GM18519 (cell line): Measurements from ENCODE around the gene POU3F2.

Source experiments
- ATAC-seq: cut with Tn5 transposase; IDR thresholded peaks from one replicate; pipeline ENCODE4 v1.9.1; 2021; ENCODE audit warnings: mild to moderate bottlenecking, moderate library complexity; ENCODE audit not compliant: unreplicated experiment, low FRiP score

Gene POU3F2

DNA sequence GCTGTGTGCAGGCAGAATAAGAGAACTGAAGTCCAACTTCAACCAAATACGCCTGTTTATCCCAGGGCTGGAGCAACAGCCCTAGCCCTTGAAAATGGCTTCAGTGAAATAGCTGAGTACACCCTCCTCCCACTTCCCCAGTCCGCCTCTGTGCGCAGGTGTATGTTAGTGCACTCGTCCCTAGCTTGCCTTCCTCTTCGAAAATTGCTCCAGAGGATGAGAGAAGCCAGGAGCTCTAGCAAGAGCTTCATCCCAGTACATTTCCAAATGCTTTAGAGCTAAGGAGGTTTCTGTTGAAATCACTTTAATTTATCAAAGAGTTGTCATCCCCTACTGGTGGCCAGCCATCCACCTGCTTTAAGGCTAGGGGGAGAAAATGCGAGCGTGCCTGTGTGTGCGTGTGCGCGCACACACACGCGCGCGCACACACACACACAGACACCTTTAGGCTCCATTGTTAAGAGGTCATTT is 5.4 kb upstream of the POU3F2 start:
- ATAC-seq = no peak

DNA sequence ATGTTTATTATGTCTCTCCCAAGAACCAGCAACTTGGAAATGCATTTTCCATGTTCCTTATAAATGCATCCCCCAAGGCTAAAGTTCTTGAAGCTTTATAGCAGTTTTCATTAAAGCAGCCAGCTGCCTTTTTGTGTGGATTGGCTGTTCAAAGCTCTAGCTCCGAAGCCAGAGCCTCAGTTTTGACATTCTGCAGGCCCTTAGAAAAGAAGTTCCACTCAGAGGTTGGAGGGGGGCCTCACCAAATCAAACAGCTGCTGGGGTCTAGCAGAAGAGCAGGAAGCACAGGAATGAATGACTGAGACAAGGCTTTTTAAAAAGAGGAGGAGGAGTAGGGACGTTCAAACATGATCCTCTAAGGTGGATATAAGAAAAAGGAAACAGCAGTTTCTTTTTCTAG is 4.2 kb upstream of the POU3F2 start:
- no peak for ATAC-seq

DNA sequence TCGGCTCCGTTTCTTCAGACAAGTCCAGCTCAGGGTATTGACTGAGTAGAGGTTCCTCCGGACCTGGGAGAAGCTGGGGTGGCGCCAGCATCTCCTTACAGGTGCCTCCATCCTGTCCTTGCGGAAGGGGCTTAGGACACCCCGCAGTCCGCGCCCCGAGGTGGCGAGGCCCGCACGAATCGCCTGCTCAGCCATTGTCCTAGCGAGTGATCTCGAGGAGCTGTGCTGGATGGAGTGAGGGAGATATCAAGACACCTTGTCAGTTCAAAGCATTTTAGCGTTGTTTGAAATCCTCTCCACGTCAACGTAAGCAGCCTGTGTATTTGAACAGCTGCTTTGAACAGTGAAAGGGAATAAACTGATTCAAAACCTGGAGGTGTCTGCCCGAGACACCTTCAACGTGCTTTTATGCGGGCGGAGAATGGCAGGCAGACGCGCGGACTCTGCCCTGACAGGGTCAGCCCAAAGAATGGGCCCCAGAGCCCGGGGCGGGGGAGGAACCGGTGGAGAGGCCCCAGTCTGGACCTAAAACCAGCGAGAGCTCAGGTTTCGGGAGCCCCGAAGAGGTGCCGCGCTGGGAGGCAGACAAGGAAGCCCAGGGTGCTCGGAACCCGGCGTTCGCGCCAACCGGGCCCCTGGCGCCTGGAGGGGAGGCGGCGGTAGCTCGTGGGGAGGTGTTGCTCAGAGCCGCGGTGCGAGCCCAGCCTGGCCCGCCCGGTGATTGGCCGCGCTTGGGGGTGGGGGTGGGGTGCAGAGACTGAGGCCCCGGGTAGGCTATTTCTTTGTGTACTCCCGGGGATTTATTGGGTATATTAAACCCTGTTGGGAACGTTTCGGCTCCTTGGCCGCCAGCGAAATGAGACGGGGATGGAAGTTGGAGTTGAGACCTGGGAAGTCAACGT is 3.1 kb upstream of the POU3F2 start:
- ATAC-seq = no peak

DNA sequence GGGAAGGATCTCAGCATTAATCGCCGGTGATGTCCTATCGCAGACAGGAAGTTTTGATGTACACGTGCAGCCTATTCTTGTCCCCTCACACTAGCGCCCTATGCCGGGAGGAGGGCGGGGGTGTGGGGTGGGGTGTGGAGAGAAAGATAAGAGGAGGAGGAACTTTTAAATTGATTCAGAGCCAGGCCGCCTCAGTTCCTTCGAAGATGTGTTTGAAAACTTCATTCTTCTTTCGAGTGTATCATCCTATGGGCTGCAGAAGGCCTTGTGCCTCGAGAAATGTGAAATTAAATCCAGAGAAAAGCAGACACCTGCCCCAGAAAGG is 2.5 kb upstream of the POU3F2 start:
- ATAC-seq = no peak

DNA sequence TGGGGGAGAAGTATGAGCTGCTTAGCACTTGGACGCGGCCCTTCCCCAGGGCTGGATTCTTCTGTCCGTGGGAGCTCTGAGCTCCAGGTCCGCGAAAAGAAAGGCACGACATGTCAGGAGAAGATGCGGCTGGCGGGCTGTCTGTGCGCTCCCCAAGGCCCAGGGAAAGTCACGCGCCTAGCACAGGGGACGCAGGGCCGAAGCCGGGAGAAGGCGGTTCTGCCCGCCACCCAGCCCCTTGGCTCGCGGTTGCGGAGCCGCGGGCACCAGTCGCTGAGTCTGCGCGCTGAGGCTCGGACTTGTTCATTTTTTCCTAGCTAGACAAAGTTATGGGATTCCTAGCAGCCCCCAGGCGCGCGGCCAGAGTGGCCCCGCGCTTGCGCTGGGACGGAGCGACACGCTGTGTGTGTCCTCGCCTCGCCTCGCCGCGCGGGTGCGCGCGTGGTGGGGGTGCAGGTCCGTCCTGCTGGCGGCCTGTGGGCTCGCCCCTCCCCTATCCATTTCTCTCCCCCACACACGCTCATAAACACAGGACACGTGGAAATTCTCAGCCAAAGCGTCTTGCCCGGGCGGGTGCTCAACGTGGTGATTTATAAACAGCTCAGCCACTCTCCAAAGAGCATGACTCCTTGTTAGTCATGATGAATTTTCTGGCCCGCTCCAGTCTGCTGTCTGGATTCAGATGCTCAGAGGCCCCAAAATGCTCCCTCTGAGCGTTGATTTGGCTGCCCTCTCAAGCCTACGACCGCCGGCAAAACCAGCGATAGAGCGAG is 1.9 kb upstream of the POU3F2 start:
- ATAC-seq = no peak

DNA sequence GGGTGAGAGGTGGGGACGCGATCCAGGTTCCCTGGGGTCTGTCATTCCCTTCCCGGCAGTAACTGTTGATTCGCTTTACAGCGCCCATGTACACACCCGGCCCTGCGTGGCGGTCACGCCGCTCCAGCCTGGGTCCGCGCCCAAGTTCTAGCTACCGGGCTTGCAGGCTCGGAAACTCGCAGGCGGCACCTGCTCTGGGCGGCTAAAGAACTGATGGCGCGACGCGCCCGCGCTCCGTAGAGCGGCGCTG is 1.4 kb upstream of the POU3F2 start:
- ATAC-seq = no peak

DNA sequence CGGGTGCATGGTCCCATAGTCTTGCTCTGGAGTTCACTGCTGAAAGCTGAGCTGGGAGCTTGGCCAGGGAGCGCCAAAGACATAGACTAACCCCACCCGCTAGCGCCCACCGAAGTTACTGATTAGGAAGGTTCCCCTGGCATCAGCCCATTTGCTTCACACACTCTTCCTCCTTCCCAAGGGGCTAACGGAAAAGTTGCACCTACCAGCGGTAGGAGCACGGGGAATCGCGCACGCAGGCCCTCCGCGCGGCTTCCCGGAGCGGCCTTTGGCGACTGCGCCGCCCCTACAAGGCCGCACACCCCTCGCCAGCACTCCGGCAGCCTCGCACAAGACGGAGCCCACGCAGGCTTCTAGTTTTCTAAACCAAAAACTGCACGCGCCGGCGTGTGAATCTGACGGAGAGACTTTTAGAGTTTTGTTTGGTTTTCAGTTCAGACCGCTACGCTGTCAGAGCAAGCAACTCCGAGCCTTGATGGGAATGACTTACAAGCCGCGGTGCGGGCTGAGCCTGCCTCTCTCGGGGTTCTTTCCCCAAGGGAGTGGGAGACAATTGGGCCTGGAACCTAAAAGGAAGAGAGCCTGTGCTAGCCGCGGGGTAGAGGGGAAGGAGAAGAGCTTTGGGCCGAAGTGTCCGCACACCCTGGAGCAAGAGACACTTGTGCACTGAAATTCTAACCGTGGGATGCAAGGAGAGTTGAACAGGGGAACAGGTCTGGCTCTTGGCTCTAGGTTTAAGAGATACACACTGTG is 891 bp upstream of the POU3F2 start:
- ATAC-seq = no peak

DNA sequence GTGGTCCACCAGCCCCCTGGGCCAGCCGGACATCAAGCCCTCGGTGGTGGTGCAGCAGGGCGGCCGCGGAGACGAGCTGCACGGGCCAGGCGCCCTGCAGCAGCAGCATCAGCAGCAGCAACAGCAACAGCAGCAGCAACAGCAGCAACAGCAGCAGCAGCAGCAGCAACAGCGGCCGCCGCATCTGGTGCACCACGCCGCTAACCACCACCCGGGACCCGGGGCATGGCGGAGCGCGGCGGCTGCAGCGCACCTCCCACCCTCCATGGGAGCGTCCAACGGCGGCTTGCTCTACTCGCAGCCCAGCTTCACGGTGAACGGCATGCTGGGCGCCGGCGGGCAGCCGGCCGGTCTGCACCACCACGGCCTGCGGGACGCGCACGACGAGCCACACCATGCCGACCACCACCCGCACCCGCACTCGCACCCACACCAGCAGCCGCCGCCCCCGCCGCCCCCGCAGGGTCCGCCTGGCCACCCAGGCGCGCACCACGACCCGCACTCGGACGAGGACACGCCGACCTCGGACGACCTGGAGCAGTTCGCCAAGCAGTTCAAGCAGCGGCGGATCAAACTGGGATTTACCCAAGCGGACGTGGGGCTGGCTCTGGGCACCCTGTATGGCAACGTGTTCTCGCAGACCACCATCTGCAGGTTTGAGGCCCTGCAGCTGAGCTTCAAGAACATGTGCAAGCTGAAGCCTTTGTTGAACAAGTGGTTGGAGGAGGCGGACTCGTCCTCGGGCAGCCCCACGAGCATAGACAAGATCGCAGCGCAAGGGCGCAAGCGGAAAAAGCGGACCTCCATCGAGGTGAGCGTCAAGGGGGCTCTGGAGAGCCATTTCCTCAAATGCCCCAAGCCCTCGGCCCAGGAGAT is 1.0 kb downstream of the POU3F2 start:
- ATAC-seq = no peak

DNA sequence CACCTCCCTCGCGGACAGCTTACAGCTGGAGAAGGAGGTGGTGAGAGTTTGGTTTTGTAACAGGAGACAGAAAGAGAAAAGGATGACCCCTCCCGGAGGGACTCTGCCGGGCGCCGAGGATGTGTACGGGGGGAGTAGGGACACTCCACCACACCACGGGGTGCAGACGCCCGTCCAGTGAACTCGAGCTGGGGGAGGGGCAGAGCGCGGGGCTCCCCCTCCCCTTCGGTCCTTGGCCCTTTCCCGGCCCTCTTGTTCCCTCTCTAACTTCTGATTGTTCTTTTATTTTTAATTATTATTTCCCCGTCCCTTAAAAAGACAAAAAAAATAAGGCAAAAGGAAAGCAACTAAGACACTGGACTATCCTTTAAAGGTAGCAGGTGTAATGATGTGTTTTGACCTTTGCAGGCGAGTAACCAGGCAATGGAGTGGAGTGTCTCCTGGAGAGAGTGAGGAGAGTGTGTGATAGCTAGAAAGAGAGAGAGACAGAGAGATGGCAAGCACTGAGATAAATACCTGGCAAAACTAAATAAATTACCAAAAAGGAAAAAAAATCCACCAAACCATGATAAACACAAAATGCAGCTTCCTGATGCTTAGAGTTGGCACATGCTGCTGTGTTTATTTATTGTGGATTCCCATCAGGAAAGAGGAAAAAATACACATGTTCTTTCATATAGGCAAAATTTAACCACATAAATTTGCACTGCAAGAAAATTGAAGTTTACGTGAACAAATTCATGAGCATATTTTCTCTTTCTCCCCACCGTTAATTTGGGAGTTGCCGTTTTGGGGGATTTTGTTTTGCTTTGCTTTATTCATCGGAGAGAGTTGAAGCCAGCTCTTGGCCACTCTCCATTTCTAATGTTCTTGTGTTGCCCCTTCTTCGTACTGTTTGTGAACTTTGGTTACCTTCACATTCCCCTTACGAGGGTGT is 1.9 kb downstream of the POU3F2 start:
- ATAC-seq = no peak

DNA sequence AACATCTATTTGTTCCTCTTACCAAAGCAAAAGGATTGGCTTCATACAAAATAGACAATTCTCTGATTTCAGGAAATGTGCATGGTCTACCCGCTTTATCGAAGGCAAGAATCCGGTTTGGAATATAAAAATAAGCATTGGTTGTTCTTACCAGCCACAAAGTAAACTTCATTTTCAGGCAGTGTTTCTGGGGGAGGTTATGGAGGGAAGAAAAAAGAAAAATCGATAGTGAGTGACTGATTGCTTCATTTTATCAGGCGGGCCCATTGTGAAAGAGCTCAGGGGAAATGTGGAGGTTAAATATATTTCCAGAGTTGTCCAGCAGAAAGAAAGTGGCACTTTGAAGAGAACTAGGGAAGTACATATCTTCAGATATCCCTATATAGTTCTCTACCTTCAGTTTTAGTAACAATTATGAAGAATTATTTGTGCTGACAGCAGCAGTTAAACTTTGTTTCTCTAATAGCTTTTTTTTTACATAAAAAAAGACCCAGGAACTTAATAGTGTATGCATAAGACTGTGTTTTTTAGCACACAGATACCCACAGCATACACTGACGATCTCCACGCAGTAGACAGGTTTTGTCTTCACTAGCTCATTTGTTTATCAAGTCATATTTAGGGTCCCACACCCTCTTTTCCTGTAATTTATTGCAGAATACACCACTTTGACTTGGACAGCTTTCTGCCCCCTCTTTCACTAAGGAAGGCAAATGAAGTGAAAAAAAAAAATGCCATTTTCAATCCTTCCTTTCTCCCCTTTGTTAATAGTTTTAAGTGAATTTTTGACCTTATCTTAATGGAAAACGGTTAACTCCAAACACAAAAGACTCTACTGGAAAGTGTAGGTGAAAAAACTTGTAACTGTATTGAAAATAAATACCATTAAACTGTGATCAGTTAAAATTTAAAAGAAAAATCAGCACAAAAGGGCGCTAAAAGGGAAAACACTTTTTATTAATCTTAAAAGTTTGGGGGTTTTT is 2.9 kb downstream of the POU3F2 start:
- no peak for ATAC-seq

DNA sequence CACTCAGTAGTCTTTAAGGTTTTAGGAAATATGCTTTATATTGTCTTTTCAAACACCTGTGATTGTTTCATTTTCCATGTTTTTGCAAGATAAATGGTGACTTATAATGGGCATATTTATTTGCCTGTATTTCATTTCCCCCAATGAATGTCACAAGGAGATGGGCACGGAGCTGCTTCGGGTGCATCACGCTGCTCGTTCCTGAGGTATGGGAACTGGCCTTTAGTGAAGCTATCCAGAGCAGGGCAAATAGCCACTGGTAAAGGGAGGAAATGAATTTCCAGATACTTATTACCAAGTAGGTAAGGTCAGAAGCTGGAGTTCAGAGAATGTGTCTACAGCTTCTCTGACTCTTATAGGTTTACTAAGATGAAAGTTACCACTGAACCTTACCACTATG is 3.7 kb downstream of the POU3F2 start:
- no peak for ATAC-seq

DNA sequence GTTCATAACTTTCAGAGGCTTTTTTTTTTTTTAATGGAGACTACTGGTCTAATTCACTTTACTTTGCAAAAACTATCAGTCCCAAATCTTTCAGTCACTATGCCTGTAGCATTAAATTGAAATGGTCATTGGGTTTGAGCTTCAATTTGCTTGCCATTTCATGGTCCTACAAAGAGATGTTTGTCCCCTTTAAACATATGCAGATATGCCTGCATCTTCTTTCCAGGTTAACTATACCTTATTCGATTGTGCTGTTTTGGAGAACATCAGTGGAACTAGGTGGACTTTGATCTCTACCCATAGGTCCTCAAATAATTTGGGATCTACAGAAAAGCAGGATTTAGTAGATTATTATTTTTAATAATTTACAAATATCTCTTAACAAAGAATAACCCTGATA is 4.6 kb downstream of the POU3F2 start:
- ATAC-seq = no peak

DNA sequence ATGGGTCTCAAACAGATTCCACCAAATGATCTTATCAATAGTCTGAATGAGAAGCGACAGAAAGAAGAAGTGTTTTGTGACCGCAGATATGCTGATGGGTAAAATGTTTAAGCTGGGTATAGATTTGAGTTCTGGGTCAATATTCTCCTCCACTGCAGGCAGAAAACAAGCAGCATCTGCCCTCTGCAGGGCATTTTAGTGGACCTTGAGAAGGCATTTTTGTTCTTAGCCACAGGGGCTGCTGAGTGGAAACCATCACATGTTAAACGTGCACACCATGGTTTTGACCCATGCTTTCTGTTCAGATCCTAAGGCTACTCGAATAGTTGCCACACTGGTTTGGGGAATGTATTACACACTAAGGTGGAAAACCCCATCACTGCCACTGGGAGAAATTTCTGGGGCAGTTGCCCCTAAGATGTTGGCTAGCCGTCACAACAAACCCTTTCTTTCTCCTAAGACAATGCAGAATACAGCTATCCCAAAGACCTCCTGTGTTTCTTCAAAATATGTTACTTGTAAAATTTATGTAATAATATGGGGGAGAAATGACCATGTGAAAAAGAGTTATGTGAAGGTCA is 5.5 kb downstream of the POU3F2 start:
- ATAC-seq = no peak

DNA sequence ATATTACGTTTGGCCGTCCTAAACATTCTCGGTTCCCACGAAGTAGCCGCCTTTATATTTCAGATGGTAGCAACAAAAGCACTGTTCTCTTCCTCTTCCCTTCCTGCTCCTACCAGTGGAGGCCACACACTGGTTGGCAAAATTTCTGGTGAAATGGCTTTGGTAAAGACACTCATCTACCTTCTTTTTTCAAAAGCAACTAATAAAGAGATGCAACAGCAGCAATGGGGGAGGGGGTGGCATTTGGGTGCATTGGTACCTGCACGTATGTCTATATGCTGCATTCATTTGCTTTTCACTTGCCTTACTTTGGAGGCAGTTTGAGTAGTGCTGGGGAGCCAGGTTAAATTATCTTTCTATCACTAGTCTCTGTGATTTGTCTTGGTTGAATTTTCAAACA is 6.0 kb downstream of the POU3F2 start:
- no peak for ATAC-seq

DNA sequence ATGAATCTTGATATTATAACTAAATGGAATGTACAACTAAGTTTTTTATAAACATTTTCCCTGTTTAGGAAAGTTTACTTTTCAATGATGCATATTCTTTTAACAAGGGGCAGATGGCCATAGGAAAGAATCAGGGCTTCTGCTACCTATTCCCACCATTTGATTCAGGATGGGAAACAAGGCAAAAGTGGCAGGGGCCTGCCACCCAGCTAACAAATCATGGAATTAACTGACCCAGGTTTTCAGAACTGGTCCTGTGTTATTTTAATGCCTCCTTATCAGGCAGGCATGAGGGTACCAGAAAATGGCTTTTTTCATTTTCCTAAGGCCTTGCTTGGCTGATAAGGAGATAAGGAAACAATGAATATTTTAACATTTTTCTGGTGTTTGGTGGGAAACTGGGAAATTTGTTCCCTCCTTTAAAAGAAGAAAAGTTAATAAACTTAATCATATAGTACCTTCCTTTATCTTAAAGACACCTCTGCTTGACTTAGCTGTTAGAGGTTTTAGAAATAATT is 6.7 kb downstream of the POU3F2 start:
- no peak for ATAC-seq

DNA sequence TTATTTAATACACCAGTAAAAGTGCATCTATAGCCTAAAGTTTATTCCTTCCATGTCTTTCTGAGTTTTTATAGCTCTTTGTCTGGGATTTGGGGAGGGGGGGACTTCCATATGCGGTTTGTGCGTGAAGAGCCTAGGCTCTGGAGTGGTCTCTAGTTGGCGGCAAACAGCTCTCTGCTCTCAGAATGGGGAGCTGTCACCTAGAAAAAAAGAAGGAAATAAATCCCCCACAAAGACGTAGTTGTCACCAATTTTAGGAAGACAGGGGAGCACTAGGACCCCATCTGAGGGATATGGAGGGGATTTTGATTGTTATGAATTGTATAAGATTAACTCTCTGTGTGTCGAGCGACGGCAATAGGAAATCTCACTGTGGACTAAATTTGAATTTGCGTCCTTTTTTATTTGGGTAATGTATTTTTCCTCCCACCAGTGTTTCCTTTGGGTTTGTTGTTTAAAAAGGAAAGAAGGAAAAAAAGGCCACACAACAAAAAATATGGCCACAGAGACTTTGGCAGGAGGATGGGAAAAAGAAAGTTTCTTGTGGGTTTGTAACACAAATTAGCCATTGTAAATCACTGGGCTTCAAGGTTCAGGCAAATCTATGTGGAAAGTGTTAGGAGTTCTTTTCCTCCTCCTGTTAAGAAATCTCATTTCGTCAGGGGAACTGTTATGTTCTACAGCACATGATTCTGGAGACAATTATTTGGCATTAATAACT is 7.4 kb downstream of the POU3F2 start:
- no peak for ATAC-seq
